GM18505 (cell line): ENCODE data around the gene DMWD.

Source experiments
- ATAC-seq: cut with Tn5 transposase; IDR thresholded peaks from one replicate; pipeline ENCODE4 v1.9.1; 2021; ENCODE audit not compliant: unreplicated experiment
- POLR2A ChIP-seq: IDR thresholded peaks from 4 replicates; pipeline ENCODE4 v1.6.1; 2011; ENCODE audit warnings: borderline replicate concordance; ENCODE audit not compliant: insufficient read depth, insufficient read length; ENCODE audit errors: extremely low read depth

The DMWD gene, protein sequence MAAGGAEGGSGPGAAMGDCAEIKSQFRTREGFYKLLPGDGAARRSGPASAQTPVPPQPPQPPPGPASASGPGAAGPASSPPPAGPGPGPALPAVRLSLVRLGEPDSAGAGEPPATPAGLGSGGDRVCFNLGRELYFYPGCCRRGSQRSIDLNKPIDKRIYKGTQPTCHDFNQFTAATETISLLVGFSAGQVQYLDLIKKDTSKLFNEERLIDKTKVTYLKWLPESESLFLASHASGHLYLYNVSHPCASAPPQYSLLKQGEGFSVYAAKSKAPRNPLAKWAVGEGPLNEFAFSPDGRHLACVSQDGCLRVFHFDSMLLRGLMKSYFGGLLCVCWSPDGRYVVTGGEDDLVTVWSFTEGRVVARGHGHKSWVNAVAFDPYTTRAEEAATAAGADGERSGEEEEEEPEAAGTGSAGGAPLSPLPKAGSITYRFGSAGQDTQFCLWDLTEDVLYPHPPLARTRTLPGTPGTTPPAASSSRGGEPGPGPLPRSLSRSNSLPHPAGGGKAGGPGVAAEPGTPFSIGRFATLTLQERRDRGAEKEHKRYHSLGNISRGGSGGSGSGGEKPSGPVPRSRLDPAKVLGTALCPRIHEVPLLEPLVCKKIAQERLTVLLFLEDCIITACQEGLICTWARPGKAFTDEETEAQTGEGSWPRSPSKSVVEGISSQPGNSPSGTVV

DNA sequence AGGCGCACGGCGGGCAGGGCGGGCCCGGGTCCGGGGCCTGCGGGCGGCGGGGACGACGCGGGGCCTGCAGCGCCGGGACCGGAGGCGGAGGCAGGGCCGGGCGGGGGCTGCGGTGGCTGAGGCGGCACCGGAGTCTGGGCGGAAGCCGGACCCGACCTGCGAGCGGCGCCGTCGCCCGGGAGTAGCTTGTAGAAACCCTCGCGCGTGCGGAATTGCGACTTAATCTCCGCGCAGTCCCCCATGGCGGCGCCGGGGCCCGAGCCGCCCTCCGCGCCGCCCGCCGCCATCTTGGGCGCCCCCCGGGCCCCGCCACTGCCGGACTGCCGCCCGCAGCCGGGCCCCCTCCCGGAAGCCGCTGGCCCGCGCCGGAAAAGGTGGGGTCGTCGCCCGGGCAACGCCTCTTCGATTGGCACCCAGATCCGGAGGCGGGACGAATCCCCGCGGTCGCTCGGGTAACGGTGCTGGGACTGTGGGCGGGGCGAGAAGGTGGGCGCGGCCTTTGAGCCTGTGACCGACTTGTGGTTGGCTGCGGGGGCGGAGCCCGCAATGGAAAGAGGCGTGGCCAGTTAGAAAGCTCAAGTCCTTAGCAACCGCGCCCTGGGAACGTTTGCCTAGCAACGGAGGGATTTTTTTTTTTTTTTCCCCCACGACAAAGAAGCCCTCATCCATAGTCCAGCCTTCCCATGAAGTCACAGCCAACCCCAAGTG, at the start of gene DMWD:
Gene DMWD (minus strand): TSS at position 376 of the 708 bp plus-strand sequence. CDS start 89 bp downstream, at position 287.
- peak; percentile 82 for ATAC-seq

DNA sequence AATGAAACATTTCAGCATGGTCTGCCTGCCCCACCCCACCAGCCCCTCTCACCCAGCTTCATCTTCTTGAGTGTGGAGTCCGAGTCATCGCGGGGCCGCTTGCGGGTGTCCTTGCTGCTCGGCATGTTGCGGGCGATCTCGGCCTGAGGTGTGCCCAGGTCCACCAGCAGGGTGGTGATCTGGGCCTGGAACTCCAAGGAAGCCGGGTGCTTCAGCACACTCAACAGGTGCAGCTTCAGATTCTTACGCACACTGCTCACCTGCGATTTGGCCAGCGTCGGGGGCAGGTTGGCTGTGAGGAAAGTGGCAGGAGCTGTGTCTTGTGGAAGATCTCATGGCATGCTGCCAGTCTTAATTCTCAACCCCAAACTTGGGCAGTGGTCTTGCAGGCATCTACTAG, 49.6 kb upstream of the DMWD start:
- ATAC-seq = no peak
- TF ChIP-seq POLR2A = no peak

More for the DNA sequence above, at the start of gene DMWD:
- peak; percentile 85 for TF ChIP-seq POLR2A

DNA sequence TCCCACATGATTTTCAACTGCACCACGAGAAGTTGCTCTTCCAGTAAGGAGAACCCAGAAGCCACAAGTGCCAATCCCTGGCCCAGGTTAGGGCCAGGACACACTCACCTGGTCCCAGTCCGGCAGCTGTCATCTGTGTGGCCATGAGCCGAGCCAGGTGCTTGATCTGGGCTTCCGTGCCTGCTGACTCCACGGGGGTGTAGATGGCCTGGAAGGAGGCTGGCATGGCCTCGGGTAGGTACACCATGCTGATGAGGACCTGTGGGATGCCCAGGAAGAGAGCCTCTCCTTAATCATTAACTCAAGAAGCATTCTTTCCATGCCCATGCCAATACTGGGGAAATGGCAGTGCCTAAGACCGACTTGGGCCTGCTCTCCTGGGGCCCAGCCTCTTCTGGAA, 42.3 kb upstream of the DMWD start:
- no peak for ATAC-seq
- no peak for TF ChIP-seq POLR2A

DNA sequence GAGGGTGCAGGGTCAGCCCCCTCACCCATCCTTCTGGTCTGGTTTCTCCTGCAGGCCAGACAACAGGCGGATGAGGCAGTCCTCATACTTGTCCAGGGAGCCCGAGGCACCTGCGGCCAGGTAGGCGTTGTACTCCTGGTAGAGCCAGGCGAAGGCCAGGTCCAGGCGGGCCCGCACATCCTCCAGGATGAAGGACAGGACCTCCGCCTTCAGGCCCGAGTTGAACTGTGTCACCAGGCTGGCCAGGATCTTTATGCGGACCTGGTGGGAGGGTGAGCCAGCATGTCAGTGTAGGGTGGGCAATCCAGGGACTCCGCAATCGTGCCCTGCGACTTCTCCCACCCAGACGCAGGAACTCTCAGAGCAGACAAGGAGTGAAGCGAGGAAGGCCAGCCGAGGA, 36.3 kb upstream of the DMWD start:
- no peak for ATAC-seq
- TF ChIP-seq POLR2A = no peak

DNA sequence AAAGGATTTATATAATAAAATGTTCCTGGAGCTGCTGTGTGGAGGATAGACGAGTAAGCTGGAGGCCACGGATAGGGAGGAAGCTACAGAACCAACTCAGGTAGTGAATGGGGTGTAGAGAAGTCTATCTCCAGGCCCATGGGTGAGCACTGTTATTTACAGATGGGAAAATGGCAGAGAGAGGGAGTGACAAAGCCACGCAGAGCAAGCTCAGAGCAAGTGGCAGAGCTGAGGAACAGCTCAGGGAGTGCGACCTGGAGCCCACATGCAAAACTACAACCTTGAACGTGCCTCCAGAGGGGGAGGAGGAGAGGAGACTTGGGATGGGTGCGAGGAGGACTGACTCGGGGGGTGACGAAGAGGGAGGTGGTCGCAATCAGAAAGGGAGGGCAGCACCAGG, 35.9 kb upstream of the DMWD start:
- ATAC-seq = no peak
- no peak for TF ChIP-seq POLR2A

DNA sequence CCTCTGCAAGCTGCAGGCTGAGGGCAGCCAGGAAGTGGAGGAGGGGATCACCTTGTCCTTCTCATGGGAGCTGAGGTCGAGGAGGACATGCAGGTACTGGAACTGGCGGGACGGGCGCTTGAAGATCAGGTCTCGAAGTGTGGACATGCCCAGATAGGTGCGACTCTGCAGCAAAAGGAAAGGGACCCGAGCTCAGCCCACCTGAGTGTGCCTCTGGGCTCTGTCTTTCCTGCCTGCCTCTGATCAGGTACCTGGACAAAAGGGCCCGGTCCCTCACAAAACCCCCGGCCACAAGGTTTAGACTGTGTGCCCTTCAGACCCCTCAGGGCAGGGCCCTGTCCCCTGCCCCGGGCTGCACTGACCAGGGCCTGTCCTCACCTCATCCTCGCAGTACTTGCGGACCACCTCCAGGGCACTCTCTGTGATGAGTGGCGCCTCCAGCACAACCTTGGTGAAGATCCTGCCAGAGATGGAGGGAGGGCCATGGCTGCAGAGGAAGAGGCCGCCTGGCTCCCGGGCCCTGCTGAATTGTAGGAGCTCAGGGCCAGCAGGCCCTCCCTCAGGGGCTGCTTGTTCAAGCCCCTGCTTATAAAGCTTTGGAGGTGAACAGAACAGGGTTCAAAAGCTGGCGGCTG, 34.9 kb upstream of the DMWD start:
- no peak for TF ChIP-seq POLR2A
- no peak for ATAC-seq

DNA sequence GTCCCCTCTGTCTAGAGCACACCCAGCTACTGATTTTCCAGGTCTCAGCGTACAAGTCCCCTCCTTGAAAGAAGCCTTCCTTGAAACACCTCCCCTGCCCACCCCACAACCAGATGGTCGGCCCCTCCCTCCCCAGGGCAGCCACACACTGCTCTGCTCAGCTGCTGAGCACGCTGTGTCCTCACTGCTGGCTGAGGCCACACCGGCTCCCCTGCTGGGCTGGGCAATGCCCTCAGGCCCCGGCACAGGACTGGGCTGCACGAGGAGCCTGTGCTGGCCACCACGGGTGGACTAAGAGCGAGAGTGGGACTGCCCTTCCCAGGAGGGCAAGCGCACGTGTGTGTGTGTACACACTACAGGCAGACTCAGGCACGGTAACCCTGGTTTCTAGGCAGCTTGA, 34.3 kb upstream of the DMWD start:
- no peak for ATAC-seq
- no peak for TF ChIP-seq POLR2A

DNA sequence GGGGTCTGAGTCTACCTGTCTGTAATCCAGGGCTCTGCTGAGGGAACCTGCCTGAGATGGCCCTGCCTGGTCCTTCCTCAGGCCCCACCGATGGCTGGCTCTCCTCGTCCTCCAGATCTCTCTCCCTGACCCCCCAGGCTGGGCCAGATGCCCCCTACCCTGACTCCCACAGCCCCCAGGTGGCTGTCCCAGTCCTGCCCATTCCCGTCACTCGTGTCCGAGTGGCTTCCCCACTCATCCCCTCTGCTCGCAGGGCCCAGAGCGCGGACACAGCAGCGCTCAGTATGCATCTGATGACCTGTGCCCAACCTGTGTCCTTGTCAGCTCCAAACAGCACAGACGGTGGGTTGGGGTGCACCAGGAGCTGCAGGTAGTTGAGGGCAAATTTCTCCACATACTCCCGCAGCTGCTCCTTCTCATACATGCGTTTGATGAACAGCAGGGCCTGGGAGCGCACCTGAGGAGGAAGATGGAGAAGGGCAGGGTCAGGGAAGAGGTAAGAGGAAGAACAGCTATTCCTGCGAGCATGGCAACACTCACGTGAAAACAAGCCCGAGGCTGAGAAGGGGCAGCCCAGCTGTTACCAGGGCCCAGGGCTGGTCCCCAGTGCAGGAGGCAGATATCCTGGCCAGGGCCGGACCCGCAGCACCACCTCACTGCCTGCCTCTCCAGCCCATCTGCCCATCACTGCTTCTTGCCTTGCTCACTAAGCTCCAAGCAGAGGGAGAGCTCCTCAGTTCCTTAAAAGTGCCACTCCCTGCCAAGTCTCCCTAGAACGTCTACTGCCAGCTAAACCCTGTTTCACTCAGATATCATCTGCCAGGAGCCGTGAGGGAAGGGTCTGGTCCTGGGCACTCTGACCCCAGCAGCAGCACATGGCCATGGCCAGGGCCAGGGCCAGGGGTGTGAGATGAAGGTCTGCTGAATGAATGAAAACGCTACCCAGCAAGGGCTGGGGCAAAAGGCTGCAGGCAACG, 33.6 kb upstream of the DMWD start:
- ATAC-seq = no peak
- TF ChIP-seq POLR2A = no peak

DNA sequence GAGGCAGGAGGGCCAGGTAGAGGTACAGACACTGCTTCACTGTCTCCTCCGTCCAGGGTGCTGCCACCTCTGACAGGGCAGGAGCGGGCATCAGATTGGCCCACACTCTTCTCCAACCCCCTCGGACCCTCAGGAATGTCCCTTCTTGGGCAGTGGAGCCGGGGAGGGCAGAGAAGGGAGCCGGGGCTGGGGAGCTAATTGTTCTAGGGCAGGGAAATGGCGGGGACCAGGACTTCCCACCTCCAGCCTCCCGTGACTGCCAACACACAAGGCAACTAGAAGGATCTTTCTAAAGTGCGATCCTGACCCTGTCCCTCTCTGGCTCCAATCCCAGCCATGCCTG, 32.6 kb upstream of the DMWD start:
- no peak for TF ChIP-seq POLR2A

DNA sequence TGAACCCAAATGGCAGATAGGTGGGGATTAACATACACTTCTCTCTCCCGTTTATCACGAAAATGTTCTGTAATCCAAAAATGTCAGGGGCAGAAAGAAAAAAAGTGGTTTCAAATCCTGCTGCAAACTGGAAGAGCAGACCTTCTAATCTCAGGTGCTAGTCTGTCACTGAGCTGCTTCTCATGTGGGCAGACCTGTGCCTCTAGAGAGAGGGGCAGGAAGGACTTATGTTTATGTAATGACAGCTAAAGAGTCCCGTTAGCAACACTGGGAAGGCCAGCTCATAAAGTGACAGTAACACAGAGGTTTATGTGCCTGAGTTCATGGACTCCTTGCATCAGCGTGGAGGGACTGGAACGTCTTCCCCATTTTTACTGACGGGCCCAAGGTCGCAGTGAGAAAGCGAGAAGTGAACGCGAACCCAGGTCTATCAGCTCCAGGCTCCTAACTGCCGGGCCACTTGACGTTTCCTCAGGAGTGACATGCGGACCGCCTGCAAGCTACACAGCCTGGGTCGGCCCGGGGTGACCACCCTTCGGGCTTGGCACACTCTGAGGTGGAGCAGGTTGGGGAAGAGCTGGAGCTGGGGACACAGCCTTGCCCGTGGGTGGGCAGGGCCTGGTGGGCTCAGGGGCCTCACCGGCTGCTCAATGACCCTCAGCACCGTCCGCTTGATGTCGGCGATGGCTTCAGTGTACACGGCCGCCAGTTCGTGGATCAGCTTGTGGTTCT, 32.1 kb upstream of the DMWD start:
- TF ChIP-seq POLR2A = no peak
- no peak for ATAC-seq

More for the DNA sequence above, 32.6 kb upstream of the DMWD start:
- no peak for ATAC-seq

DNA sequence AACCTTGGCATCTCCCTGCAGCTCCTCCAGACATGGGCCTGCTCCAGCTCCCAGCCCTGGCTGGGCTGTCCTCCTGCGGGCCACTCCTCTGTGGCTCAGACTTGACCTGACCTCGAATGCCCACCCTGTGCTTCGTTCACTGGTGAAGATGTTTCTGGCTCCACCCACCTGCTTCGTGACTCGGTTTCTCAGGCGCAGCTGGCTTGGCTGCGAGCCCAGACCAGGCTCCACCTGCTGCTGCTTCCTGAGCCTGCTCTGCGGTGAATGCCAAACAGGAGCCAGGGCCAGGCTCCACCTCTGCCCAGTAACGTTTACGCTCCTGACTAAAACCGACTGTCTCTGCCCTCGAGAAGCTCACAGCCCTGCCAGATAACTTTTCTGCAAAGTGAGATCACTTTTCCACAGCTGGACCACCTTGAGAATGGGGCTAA, 31.4 kb upstream of the DMWD start:
- TF ChIP-seq POLR2A = no peak
- ATAC-seq = no peak

DNA sequence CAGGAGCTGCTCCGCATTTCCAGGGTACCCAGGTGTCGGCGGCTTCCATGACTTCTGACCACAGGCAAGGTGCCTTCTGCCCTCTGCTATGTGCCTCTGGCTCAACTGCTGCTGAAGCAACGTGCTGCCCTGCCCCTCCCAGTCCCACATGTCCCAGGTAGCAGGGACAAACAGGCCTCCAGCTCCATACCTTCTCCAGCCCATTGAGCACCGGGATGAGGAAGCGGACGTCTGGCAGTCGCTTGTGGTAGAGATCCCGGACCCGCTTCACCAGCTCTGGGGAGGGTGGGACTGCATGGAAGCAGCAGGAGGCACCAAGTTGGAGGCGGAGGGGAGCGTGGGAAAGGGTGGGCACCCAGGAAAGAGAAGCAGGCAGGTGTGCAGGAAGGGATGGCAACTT, 30.5 kb upstream of the DMWD start:
- no peak for TF ChIP-seq POLR2A

DNA sequence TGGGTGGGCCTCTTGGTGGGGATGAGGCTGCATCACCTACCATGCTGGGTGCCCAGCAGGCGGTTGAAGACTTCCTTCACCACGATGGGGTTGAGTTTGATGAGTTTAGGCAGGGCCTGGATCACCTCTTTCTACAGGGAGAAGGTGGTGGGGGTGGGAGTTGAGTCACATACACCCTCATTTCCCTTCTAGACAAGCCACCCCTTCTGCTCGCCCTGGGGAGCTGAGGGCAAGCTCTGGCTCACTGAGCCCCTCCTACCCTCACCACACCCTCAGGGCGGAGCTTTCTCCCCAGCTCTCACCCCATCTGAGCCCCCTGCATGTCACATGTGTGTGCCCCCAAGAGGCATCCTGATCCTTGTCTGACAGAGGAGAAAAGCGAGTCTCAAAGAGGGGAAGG, 30.1 kb upstream of the DMWD start:
- TF ChIP-seq POLR2A = no peak
- no peak for ATAC-seq

More for the DNA sequence above, 30.5 kb upstream of the DMWD start:
- no peak for ATAC-seq
